A549 (cell line): ENCODE measurements around the gene ANO2. TPM values are rescaled to one million over a fixed set of nuclear protein-coding genes. Genes with fewer than 3 reads are reported as not detected.

ENCODE experiments used
- ATAC-seq, 2 experiments: fragments of 200-7000 bp in 1 of 2; fragments of >200 bp in 1 of 2; cut with Nextera tagmentation in 1 of 2; cut with Tn5 transposase in 1 of 2; 3 replicates each; pipeline versions ENCODE4 v1.8.0 to v1.9.1; 2018 to 2020; ENCODE audit warnings: mild to moderate bottlenecking in 1 of 2, moderate library complexity in 1 of 2
- CTCF ChIA-PET: fragments of 300-600 bp; sonication (Branson Sonifier 250); formaldehyde crosslinking; extraction: SDS; loops from one replicate; lab custom pipeline; 2021; ENCODE audit warnings: antibody characterized with exemption, inconsistent platforms; lab: Yijun Ruan, JAX
- POLR2A ChIA-PET: fragments of 350-600 bp; formaldehyde crosslinking; extraction: SDS; loops from one replicate; lab custom pipeline; 2021; ENCODE audit warnings: antibody characterized with exemption, inconsistent platforms; lab: Yijun Ruan, JAX
- DNase-seq, 2 experiments: peaks; one replicate each; pipeline versions ENCODE4 v3.0.0 to v3.0.0-alpha.2; 2011 to 2016; ENCODE audit warnings: low read depth in 1 of 2, low spot score in 1 of 2
- FAIRE-seq: peaks from 2 replicates; lab custom pipeline; 2011; peaks lifted over from hg19 to GRCh38; lab: Jason Lieb, UNC
- H3K27ac ChIP-seq, 2 experiments: fragments of >200 bp; sonication (Bioruptor Twin); formaldehyde crosslinking; 3 replicates each; pipeline ENCODE4 v1.5.1; 2016 to 2017
- H3K4me1 ChIP-seq: fragments of >200 bp; sonication (Bioruptor Twin); formaldehyde crosslinking; 3 replicates; pipeline ENCODE4 v1.6.1; 2016
- H3K4me2 ChIP-seq: fragments of >200 bp; sonication (Bioruptor Twin); formaldehyde crosslinking; 3 replicates; pipeline ENCODE4 v1.6.1; 2016
- H3K4me3 ChIP-seq: fragments of >200 bp; sonication (Bioruptor Twin); formaldehyde crosslinking; 3 replicates; pipeline ENCODE4 v1.5.1; 2016
- H3K9me3 ChIP-seq: fragments of >200 bp; sonication (Bioruptor Twin); formaldehyde crosslinking; 3 replicates; pipeline ENCODE4 v1.6.1; 2016
- BHLHE40 ChIP-seq: IDR thresholded peaks from 2 replicates; pipeline ENCODE4 v1.6.1; 2012; ENCODE audit warnings: low read depth, low read length, inconsistent platforms
- CBX2 ChIP-seq: fragments of 200-600 bp; sonication (generic); IDR thresholded peaks from 2 replicates; pipeline ENCODE4 v1.6.1; 2016; ENCODE audit warnings: low read depth, mild to moderate bottlenecking, borderline replicate concordance
- CHD2 ChIP-seq: fragments of 150-350 bp; IDR thresholded peaks from 2 replicates; pipeline ENCODE4 v1.6.1; 2014; ENCODE audit warnings: low read length; ENCODE audit not compliant: partially characterized antibody
- EP300 ChIP-seq, 2 experiments: fragments of >200 bp; sonication (Bioruptor Twin); formaldehyde crosslinking; IDR thresholded peaks; 2 replicates in 1 of 2; 3 replicates in 1 of 2; pipeline ENCODE4 v1.6.1; 2016 to 2017
- ESRRA ChIP-seq: fragments of 150-350 bp; IDR thresholded peaks from 2 replicates; pipeline ENCODE4 v1.6.1; 2014; ENCODE audit warnings: mild to moderate bottlenecking, low read length, borderline replicate concordance
- FOSL2 ChIP-seq, 2 experiments: fragments of 450-650 bp in 1 of 2; fragments of >200 bp in 1 of 2; sonication (Bioruptor Twin) in 1 of 2; formaldehyde crosslinking; IDR thresholded peaks; 2 replicates each; pipeline versions ENCODE4 v1.5.0 to v1.6.1; 2016 to 2020; ENCODE audit warnings: mild to moderate bottlenecking in 1 of 2, moderate library complexity in 1 of 2
- FOXS1 ChIP-seq: fragments of 250-450 bp; sonication (Bioruptor Pico); IDR thresholded peaks from 2 replicates; pipeline ENCODE4 v1.5.0; 2020; ENCODE audit warnings: mild to moderate bottlenecking, moderate library complexity
- GATA3 ChIP-seq: IDR thresholded peaks from 2 replicates; pipeline ENCODE4 v1.6.1; 2012; ENCODE audit warnings: borderline replicate concordance
- HEYL ChIP-seq: fragments of 250-450 bp; sonication (Bioruptor Pico); IDR thresholded peaks from 2 replicates; pipeline ENCODE4 v1.8.0; 2021; ENCODE audit warnings: mild to moderate bottlenecking, moderate library complexity
- HOXA7 ChIP-seq: fragments of 250-450 bp; sonication (Bioruptor Pico); IDR thresholded peaks from 2 replicates; pipeline ENCODE4 v1.5.0; 2020; ENCODE audit warnings: mild to moderate bottlenecking, moderate library complexity
- JUN ChIP-seq, 2 experiments: fragments of >200 bp; sonication (Bioruptor Twin); formaldehyde crosslinking; IDR thresholded peaks; 2 replicates in 1 of 2; 3 replicates in 1 of 2; pipeline ENCODE4 v1.6.1; 2016 to 2017
- KDM1A ChIP-seq: fragments of 200-600 bp; sonication (generic); IDR thresholded peaks from 2 replicates; pipeline ENCODE4 v1.6.1; 2016; ENCODE audit warnings: low read depth, mild to moderate bottlenecking
- KDM5A ChIP-seq: fragments of 200-600 bp; sonication (generic); IDR thresholded peaks from 2 replicates; pipeline ENCODE4 v1.6.1; 2016; ENCODE audit warnings: antibody characterized with exemption, mild to moderate bottlenecking
- MAFK ChIP-seq: fragments of 450-650 bp; IDR thresholded peaks from 2 replicates; pipeline ENCODE4 v1.6.1; 2014; ENCODE audit not compliant: partially characterized antibody
- MAZ ChIP-seq: fragments of 150-350 bp; IDR thresholded peaks from 2 replicates; pipeline ENCODE4 v1.6.1; 2014; ENCODE audit warnings: antibody characterized with exemption, low read depth, low read length, borderline replicate concordance
- NPAS2 ChIP-seq: fragments of 250-450 bp; sonication (Bioruptor Pico); IDR thresholded peaks from 2 replicates; pipeline ENCODE4 v1.8.0; 2022; ENCODE audit warnings: mild to moderate bottlenecking, moderate library complexity, borderline replicate concordance
- NR3C1 ChIP-seq: fragments of >200 bp; sonication (Bioruptor Twin); formaldehyde crosslinking; IDR thresholded peaks from 3 replicates; pipeline ENCODE4 v1.6.1; 2017
- RARB ChIP-seq: fragments of 250-450 bp; sonication (Bioruptor Pico); IDR thresholded peaks from 2 replicates; pipeline ENCODE4 v1.8.0; 2021; ENCODE audit warnings: mild to moderate bottlenecking, moderate library complexity
- RFX5 ChIP-seq: fragments of 450-650 bp; IDR thresholded peaks from 2 replicates; pipeline ENCODE4 v1.7.1; 2014; ENCODE audit warnings: antibody characterized with exemption, mild to moderate bottlenecking, moderate library complexity
- SMC3 ChIP-seq: fragments of >200 bp; sonication (Bioruptor Twin); formaldehyde crosslinking; IDR thresholded peaks from 3 replicates; pipeline ENCODE4 v1.6.1; 2018; ENCODE audit warnings: inconsistent platforms
- ZC3H11A ChIP-seq: fragments of 450-650 bp; IDR thresholded peaks from 2 replicates; pipeline ENCODE4 v1.6.1; 2014; ENCODE audit warnings: antibody characterized with exemption, mild to moderate bottlenecking
- WGBS: methylation state at CpG from one replicate; pipeline ENCODE4 v1.1.6; 2017; ENCODE audit errors: missing lambda C conversion rate; 5-methylcytosine and 5-hydroxymethylcytosine counted together
- polyA plus RNA-seq, 4 experiments: library from polyadenylated mRNA; depleted of rRNA in 3 of 4; stranded (reverse); fragments of >200 nt; fragmentation: RNase III in 1 of 4; extraction: RNeasy Plus Mini Kit Qiagen cat#74134 plus additional on column Dnase treatment in 1 of 4; gene quantifications; 2 replicates in 3 of 4; 3 replicates in 1 of 4; pipeline ENCODE4 v1.2.3, GENCODE V29; 2011 to 2017
- TF ChIP-seq, protein P1 (sequence below): IDR thresholded peaks from 2 replicates; pipeline ENCODE4 v1.6.1; 2012; ENCODE audit warnings: low read depth, borderline replicate concordance
- TF ChIP-seq, protein P2 (sequence below): fragments of 450-650 bp; IDR thresholded peaks from 2 replicates; pipeline ENCODE4 v1.6.1; 2014; ENCODE audit warnings: antibody characterized with exemption
- TF ChIP-seq, protein P3 (sequence below): fragments of 250-450 bp; sonication (Bioruptor Pico); IDR thresholded peaks from 2 replicates; pipeline ENCODE4 v1.5.0; 2020; ENCODE audit warnings: low read depth, mild to moderate bottlenecking, moderate library complexity
- TF ChIP-seq, protein P4 (sequence below): IDR thresholded peaks from 2 replicates; pipeline ENCODE4 v1.6.1; 2012
- TF ChIP-seq, protein P5 (sequence below): fragments of >200 bp; sonication (Bioruptor Twin); formaldehyde crosslinking; IDR thresholded peaks from 3 replicates; pipeline ENCODE4 v1.5.1; 2016

ANO2 gene
- polyA plus RNA-seq, 2 of the 4 experiments (the other 2 are of a cell fraction), result not detected

DNA sequence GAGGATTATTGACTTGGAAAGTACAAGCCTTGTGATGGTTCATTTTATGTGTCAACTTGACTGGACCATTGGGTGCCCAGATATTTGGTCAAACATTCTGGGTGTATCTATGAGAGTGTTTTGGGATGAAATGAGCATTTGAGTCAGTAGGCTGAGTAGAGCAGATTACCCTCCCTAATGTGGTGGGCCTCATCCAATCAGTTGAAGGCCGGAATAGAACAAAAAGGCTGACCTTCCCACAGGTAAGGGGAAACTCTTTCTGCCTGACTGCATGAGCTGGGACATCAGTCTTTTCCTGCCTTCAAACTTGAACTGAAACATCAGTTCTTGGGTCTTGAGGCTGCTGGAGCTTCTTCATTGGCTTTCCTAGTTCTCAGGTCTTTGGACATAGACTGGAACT lies 98.1 kb downstream of the ANO2 start:
- H3K27ac ChIP-seq, result no peak overlapping the region
- WGBS, result 0% methylated on average over 1 of the region's 1 CpG
- FAIRE-seq, result no peak
- no peak overlapping the region for H3K4me2 ChIP-seq
- H3K9me3 ChIP-seq, result no peaks in the 10 kb centered on the region
- no peaks in the 10 kb centered on the region for H3K4me1 ChIP-seq
- no peak for DNase-seq
- POLR2A ChIA-PET, result no interaction called here
- CTCF ChIA-PET, result interaction anchor here (0.8 kb wide), 1 partner anchor 30 kb away, joined by 3 read pairs; no protein-coding TSS in a partner anchor
- TF ChIP-seq, protein P1, sequence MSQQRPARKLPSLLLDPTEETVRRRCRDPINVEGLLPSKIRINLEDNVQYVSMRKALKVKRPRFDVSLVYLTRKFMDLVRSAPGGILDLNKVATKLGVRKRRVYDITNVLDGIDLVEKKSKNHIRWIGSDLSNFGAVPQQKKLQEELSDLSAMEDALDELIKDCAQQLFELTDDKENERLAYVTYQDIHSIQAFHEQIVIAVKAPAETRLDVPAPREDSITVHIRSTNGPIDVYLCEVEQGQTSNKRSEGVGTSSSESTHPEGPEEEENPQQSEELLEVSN, result no peak
- TF ChIP-seq CHD2 (no peak), RFX5 (no peak), GATA3 (no peak), JUN (IDR thresholded peaks at IDR 0.05) (no peak), ZC3H11A (no peak), EP300 (IDR thresholded peaks at IDR 0.05) (no peak), KDM1A (no peak), BHLHE40 (no peak), ESRRA (no peak), NPAS2 (CRISPR knock-in tag) (no peak), FOXS1 (CRISPR knock-in tag) (no peak), FOSL2 (IDR thresholded peaks at IDR 0.05) (no peak), FOSL2 (CRISPR knock-in tag; IDR thresholded peaks at IDR 0.05) (no peak), KDM5A (no peak), NR3C1 (no peak), HEYL (no peak)
- TF ChIP-seq, protein P2, sequence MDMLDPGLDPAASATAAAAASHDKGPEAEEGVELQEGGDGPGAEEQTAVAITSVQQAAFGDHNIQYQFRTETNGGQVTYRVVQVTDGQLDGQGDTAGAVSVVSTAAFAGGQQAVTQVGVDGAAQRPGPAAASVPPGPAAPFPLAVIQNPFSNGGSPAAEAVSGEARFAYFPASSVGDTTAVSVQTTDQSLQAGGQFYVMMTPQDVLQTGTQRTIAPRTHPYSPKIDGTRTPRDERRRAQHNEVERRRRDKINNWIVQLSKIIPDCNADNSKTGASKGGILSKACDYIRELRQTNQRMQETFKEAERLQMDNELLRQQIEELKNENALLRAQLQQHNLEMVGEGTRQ, result no peak
- TF ChIP-seq, protein P3, sequence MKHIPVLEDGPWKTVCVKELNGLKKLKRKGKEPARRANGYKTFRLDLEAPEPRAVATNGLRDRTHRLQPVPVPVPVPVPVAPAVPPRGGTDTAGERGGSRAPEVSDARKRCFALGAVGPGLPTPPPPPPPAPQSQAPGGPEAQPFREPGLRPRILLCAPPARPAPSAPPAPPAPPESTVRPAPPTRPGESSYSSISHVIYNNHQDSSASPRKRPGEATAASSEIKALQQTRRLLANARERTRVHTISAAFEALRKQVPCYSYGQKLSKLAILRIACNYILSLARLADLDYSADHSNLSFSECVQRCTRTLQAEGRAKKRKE (CRISPR knock-in tag), result no peak
- TF ChIP-seq, protein P4, sequence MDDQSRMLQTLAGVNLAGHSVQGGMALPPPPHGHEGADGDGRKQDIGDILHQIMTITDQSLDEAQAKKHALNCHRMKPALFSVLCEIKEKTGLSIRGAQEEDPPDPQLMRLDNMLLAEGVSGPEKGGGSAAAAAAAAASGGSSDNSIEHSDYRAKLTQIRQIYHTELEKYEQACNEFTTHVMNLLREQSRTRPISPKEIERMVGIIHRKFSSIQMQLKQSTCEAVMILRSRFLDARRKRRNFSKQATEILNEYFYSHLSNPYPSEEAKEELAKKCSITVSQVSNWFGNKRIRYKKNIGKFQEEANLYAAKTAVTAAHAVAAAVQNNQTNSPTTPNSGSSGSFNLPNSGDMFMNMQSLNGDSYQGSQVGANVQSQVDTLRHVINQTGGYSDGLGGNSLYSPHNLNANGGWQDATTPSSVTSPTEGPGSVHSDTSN, result no peak
- TF ChIP-seq, protein P5, sequence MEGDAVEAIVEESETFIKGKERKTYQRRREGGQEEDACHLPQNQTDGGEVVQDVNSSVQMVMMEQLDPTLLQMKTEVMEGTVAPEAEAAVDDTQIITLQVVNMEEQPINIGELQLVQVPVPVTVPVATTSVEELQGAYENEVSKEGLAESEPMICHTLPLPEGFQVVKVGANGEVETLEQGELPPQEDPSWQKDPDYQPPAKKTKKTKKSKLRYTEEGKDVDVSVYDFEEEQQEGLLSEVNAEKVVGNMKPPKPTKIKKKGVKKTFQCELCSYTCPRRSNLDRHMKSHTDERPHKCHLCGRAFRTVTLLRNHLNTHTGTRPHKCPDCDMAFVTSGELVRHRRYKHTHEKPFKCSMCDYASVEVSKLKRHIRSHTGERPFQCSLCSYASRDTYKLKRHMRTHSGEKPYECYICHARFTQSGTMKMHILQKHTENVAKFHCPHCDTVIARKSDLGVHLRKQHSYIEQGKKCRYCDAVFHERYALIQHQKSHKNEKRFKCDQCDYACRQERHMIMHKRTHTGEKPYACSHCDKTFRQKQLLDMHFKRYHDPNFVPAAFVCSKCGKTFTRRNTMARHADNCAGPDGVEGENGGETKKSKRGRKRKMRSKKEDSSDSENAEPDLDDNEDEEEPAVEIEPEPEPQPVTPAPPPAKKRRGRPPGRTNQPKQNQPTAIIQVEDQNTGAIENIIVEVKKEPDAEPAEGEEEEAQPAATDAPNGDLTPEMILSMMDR, result no peak
- ATAC-seq, result no peak
- H3K4me3 ChIP-seq, result no peak overlapping the region

DNA sequence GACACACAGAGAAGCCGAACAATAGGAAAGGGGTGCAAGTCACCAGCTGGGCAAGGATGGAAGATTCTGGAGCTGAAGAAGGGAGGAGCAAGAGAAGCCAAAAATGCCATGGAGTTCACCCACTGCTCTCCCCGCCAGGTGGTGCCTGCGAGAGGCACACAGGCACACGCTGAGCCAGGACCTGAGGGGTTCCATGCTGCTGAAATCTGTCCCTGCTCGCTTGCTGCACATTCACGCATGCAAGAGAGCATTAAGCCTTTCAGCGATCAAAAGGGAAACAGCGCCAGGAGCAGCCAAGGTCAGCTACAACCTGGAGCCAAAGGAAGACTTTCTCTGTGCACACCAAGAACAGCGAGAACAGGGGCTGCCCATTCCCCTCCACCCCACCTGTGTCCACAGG lies 104.1 kb downstream of the ANO2 start:
- Histone ChIP-seq H3K27ac (no peak overlapping the region), H3K9me3 (no peaks in the 10 kb centered on the region), H3K4me1 (no peaks in the 10 kb centered on the region), H3K4me3 (no peak overlapping the region), H3K4me2 (no peak overlapping the region)
- 25% methylated on average over 9 of the region's 9 CpGs for WGBS
- DNase-seq (no peak), ATAC-seq (0 out of 6 replicates have a peak, but pooled peaks of 1 of the 2 experiments have one; percentile 33), FAIRE-seq (no peak)
- CTCF ChIA-PET, result interaction anchor here (0.7 kb wide), 1 partner anchor 135 kb away, joined by 3 read pairs; no protein-coding TSS in a partner anchor
- POLR2A ChIA-PET, result no interaction called here
- no peak for TF ChIP-seq SMC3
- no peak for TF ChIP-seq RARB
- TF ChIP-seq, protein P3 (CRISPR knock-in tag), result no peak
- no peak for TF ChIP-seq ZC3H11A
- TF ChIP-seq CBX2, result no peak
- no peak for TF ChIP-seq MAFK
- TF ChIP-seq, protein P2, result no peak
- no peak for TF ChIP-seq HEYL
- no peak for TF ChIP-seq KDM5A
- no peak for TF ChIP-seq MAZ
- TF ChIP-seq EP300 (IDR thresholded peaks at IDR 0.05), result no peak
- TF ChIP-seq HOXA7 (CRISPR knock-in tag), result no peak
